ENCODE measurements around the gene GPX4.

- TF ChIP-seq CTCF (conservative IDR thresholded peaks at IDR 0.05; ENCODE audit: low read length) = no peak
- TF ChIP-seq EZH2phosphoT487 (IDR thresholded peaks at IDR 0.05; ENCODE audit: borderline replicate concordance, low read depth, low read length) = no peak
These were observed 15.3 kb upstream of the GPX4 start for GRCh38 chr19:1088416-1089010.

Measured in OCI-LY7 (cell line).